GM19452 (cell line): ENCODE results near the gene FITM1.

ENCODE experiments used
- ATAC-seq: cut with Tn5 transposase; IDR thresholded peaks from one replicate; pipeline ENCODE4 v1.9.1; 2021; ENCODE audit not compliant: unreplicated experiment

Gene FITM1

GRCh38 chr14:24137529-24138395, 7.3 kb downstream of the FITM1 start:
- no peak for ATAC-seq

- no peak for ATAC-seq
Observed at GRCh38 chr14:24138396-24139271, 8.2 kb downstream of the FITM1 start.

- ATAC-seq: no peak
Observed at GRCh38 chr14:24139272-24139934, 8.9 kb downstream of the FITM1 start.

GRCh38 chr14:24141097-24141880, 10.8 kb downstream of the FITM1 start, which contains the start of gene EMC9:
TSS of gene EMC9 (minus strand) at chr14:24141591. CDS start at chr14:24141304, 287 bp downstream.
- peak; percentile 82 for ATAC-seq

- ATAC-seq: no peak
Observed at GRCh38 chr14:24143511-24143910, 13.1 kb downstream of the FITM1 start.

GRCh38 chr14:24144451-24144850, 14.0 kb downstream of the FITM1 start:
- ATAC-seq: no peak

- ATAC-seq: no peak
Observed at GRCh38 chr14:24145219-24145618, 14.8 kb downstream of the FITM1 start.

GRCh38 chr14:24145690-24146452, 15.4 kb downstream of the FITM1 start:
- no peak for ATAC-seq

- ATAC-seq: peak; percentile 56
Observed at GRCh38 chr14:24146453-24146977, 16.1 kb downstream of the FITM1 start, which contains the start of gene PSME2. TSS of gene PSME2 (minus strand) at chr14:24146610. CDS start at chr14:24146581, 29 bp downstream.

- peak; percentile 78 for ATAC-seq
Observed at GRCh38 chr14:24146978-24147760, 16.7 kb downstream of the FITM1 start, which contains the start of gene RNF31. TSS of gene RNF31 (plus strand) at chr14:24147498. CDS start at chr14:24147699, 201 bp downstream.

- no peak for ATAC-seq
Observed at GRCh38 chr14:24147761-24148428, 17.4 kb downstream of the FITM1 start.

- no peak for ATAC-seq
Observed at GRCh38 chr14:24149302-24149969, 19.0 kb downstream of the FITM1 start.

GRCh38 chr14:24150061-24150460, 19.6 kb downstream of the FITM1 start:
- no peak for ATAC-seq

GRCh38 chr14:24150567-24150966, 20.1 kb downstream of the FITM1 start:
- no peak for ATAC-seq

GRCh38 chr14:24150993-24151392, 20.5 kb downstream of the FITM1 start:
- ATAC-seq: no peak

GRCh38 chr14:24151404-24152080, 21.1 kb downstream of the FITM1 start:
- ATAC-seq: no peak

- no peak for ATAC-seq
Observed at GRCh38 chr14:24155100-24155499, 24.6 kb downstream of the FITM1 start.
